T-helper 2 cell treated with Interferon-gamma antibody and Interleukin-4, amounts not matched to agents 100 ng/mL and 5 ng/mL, for 36 hours (primary cell): ENCODE measurements around the gene ACACB. TPM values are rescaled to one million over a fixed set of nuclear protein-coding genes. Genes with fewer than 3 reads are reported as not detected.

Source experiments
- intact Hi-C: fragments of 100-400 bp; cut with micrococcal nuclease; formaldehyde crosslinking; loops from one replicate; pipeline ENCODE4 v1.15.1; 2023
- total RNA-seq: library from RNA; stranded (reverse); gene quantifications from 2 replicates; pipeline ENCODE4 v1.2.3, GENCODE V29; 2022

Gene ACACB
- total RNA-seq, 1 donor from 2014 or later, result 16.0 TPM

DNA sequence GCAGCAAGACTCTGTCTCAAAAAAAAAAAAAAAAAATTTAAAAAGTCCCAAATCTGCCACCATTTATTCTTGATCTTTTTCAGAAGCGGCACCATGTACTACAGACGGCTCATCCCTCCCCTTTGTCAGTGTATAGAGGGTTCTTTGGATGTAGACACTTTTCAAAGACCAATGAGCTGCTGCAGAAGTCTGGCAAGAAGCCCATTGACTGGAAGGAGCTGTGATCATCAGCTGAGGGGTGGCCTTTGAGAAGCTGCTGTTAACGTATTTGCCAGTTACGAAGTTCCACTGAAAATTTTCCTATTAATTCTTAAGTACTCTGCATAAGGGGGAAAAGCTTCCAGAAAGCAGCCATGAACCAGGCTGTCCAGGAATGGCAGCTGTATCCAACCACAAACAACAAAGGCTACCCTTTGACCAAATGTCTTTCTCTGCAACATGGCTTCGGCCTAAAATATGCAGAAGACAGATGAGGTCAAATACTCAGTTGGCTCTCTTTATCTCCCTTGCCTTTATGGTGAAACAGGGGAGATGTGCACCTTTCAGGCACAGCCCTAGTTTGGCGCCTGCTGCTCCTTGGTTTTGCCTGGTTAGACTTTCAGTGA is 6.5 kb upstream of the ACACB start:
- intact Hi-C loops, result loop anchor here (2.0 to 5.0 kb wide), 2 partner anchors 45 to 277 kb away; no protein-coding TSS in a partner anchor

DNA sequence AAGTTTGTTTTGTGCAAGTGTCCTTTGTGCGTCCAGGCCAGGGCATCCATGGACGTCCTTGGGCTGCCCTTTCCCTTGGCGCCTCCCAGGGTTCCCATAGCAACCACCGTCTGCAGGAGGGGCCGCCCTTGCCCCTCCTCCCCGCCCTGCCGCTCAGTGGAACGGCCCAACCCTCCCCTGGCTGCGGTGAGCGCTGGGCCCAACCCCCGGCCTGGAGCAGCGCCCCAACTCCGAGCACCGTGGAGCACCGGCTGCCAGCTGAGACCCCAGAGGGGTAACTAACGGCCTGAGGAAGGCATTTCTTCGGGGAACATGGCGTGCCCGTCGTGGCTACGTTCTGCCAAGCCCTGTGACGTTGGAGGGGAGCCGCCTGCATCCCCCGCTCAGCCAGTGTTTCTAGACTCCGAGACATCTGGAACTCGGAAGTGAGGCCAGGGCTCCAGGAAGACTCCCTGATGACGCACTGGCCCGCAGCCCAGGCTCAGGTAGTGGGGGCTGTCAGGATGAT is 5.3 kb upstream of the ACACB start:
- intact Hi-C loops, result loop anchor here (2.0 to 5.0 kb wide), 2 partner anchors 44 to 276 kb away; no protein-coding TSS in a partner anchor

DNA sequence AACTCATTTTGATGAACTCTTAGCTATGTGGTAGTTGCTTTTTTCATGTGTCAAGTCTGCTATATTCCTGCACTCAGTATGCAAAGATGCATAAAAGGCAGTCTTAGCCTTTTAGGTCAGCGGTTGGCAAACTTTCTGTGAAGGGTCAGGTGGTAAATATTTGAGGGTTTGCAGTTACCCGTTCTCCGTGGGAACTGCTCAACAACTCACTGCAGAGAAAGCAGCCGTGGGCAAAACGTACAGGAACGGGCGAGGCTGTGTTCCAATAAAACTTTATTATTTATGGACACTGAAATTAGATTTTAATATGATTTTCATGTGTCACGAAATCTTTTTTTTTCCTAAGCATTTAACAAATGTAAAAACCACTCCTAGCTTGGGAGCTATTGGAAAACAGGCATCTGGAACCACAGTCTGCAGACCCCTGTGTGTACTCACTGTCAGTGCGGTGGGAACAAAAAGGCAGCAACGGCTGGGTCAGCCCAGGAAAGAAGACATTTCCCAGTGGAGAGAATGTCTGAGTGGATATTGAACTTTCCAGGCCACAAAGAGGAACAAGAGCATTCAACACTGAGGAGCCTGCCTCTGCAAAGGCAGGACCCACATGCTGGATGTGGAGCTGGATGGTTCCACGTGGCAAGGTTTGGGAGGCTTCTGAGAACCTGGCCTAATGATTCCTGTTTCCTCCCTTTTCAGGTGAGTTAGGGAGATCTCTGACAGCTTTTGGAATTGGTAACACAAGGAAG is 3.5 kb upstream of the ACACB start:
- intact Hi-C loops, result loop anchor here (5.0 kb wide), 1 partner anchor 274 kb away; no protein-coding TSS in a partner anchor

DNA sequence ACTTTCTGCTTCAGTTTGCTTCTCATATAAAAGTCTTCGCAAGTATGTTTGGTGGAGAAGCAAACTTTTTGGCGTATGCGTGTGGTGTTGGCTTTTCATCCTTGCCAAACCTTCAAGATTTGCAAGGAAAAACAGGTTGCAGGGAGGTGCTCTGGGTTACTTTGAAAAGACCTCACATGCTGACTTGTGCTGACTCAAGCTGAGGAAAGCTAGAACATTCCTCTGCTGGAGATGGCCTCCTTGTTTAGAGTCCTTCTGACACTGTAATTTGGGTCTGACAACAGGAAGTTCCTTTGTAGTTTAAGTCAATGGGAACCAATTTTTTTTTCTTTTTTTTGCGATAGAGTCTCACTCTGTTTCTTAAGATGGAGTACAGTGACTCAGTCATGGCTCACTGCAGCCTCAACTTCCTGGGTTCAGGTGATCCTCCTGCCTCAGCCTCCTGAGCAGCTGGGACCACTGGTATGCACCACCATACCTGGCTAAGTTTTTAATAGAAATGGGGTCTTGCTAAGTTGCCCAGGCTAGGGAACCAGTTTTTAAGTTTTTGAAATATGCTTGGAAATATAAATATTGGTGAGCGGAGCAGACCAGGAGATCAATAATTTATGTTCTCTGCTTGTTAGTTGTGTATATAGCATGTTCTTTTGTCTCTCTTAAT is 2.6 kb upstream of the ACACB start:
- intact Hi-C loops, result loop anchor here (5.0 kb wide), 1 partner anchor 274 kb away; no protein-coding TSS in a partner anchor

DNA sequence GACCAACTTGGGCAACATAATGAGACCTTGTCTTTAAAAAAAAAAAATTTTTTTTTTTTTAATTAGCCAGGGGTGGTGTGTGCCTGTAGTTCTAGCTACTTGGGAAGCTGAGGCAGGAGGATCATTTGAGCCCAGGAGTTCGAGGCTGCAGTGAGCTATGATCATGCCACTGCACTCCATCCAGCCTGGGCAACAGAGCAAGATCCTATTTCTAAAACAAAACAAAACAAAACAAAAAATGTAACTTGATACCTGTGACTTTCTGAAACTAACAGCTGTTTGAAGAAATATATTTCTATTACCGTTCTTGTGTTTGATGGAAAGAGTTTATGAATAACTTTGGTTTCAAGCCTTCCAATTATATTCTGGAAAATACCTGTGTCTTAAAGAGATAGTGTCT is 1.7 kb upstream of the ACACB start:
- intact Hi-C loops, result loop anchor here (5.0 kb wide), 1 partner anchor 273 kb away; no protein-coding TSS in a partner anchor

DNA sequence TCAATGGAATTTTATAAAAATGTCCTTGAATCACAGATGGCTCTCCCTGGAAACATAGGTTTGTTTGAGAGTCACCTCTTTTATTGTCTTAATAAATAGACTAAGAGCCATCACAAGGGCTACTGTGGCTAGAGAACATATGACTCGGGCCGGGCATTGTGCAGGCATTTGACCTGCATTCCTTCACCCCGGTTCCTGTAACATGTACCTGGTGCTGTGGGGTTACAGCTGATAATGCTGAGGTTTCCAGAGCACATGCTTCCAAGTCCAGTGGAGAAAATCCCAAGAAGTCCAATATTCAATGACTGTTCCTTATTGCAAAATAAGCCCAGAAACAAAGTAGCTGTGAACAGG is 1.0 kb upstream of the ACACB start:
- intact Hi-C loops, result no loop called here

DNA sequence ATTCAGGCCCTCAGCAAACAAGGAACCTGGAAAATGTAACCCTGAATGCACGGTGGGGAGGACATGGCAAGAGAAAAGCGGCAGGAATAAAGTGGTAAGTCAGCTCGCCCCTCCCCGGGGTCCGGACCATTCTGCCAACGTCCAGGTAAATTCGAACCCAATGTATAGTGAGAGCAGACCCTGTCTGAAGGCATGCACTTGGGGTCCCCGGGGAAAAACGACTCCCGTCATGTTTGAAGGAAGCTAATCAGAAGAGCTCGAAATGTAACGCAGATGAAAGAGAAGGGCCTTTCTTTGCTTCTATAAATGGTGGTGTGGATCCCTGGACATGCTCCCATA is 193 bp downstream of the ACACB start:
- intact Hi-C loops, result no loop called here

DNA sequence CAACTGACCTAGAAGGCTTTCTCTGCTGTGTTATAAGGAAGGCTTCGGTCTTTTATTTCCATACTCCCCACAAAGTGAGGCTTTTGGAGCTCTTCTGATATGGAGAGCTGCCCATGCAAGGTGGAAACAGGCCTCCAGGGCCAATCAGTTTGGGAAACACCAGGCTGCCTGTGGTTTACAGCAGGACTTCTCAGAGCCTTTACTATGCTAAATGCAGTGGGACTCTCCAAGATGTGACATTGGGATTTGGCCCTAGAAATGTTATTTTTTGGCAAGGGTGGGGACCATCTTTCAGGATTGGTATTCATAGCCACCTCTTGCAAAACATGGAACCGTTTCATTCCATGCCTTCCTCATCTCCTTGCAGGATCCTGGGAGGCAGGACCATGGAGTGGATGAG is 3.7 kb downstream of the ACACB start:
- intact Hi-C loops, result no loop called here

DNA sequence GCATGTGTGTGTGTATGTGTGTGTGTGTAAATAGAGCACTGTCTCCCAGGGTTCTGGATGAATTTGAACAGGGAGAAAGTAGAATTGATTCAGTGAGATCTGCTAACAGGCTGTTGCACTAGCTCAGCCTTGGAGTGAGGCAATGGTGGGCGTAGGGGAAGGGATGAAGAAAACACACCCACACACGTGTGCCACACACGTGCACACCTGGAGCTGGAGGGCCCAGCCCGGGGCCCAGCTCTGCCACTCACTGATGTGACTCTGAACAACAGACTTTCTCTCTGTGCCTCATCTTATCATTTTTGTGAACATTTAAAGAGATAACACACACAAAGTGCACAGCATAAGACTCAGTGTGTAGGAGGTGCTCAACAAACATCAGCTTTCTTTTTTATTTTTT is 4.2 kb downstream of the ACACB start:
- intact Hi-C loops, result no loop called here

DNA sequence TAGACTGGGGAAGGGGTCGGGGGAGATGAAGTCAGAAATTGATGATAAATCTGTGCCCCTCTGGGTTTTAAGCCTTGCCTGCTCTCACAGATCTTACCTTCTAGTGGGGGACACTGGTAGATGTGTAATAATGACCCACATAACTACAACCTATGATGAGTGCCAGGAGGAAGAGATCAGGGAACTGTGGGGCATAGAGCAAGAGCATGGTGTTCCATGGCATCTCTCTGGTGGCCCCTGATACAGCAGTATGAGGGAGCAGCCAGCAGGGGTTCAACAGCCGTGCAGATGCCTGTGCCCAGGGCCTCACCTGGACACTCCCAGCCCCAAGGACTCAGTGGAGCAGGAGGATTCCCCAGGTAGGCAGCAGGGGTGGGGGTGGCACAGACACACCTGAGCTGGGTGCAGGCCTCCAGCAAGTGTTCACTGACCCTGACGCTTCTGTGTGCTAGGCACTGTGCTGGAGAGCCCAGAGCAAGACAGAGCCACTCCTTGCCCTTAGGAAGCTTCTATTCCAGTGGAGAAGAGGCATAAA is 5.0 kb downstream of the ACACB start:
- intact Hi-C loops, result no loop called here

DNA sequence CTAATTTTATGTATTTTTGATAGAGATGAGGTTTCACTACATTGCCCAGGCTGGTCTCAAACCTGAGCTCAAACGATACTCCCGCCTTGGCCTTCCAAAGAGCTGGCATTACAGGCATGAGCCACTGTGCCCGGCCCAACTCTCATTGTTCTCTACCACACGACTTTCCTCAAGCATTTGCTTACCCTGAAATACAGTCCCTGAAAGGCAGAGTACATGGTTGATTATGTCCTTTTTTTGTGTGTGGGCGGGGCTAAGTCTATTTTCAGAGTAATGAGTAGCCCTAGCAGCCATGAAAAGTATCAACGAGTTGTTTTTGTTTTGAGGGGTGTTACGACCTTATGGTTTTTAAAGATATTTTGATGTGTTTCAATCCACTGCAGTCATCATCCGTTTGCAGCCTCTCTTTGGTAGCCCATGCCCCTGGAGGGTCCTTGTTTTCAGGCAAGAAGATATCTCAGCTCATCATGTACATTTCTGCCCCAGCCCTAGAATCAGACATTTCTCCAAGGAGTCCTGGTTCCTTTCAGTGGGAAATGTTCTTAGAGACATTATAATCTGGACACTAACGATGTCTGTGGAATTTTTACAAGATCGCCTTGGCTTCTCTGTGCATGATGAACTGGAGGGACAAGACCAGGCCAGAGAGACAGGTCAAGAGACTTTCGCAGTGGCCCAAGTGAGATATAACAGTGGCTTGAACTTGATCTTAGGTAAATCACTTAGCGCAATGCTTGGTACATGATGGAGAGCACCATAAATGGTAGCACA is 8.7 kb downstream of the ACACB start:
- intact Hi-C loops, result no loop called here

DNA sequence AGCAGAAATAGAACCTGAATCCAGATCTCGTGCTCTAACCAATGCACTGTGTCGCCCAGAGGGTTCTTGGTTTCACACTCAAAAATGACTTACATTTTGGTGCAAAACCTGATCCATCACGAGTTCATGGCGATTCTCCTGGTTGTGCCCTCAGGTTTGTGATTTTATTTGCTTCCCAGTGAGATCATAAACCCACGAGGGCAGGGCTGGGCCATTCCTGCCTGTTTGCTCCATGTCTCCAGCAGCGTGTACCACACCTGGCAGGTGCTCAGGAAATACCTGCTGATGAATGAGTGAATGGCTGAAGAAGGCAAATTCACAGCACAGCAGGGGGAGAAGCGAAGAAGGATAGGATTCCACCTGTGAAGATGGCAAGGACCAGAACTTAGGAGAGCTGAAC is 9.4 kb downstream of the ACACB start:
- intact Hi-C loops, result no loop called here

DNA sequence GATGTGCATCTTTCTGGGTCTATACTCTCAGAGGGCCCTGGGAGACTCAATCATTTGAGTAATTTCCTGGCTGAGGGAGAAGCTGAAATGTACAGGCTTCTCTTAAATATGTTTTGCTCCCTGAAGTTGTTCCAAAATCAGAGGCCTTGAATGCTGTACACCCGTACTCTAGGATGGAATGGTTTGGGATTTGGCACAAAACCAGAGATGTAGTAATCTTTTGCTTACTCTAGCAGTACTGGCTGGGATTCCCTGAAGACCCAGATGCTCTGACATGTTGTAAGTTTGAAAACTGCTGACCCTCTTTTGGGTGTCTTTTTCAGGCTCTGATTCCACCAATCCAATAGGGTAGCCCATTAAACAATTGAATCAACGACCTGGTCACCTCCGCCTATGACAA is 10.4 kb downstream of the ACACB start:
- intact Hi-C loops, result no loop called here

DNA sequence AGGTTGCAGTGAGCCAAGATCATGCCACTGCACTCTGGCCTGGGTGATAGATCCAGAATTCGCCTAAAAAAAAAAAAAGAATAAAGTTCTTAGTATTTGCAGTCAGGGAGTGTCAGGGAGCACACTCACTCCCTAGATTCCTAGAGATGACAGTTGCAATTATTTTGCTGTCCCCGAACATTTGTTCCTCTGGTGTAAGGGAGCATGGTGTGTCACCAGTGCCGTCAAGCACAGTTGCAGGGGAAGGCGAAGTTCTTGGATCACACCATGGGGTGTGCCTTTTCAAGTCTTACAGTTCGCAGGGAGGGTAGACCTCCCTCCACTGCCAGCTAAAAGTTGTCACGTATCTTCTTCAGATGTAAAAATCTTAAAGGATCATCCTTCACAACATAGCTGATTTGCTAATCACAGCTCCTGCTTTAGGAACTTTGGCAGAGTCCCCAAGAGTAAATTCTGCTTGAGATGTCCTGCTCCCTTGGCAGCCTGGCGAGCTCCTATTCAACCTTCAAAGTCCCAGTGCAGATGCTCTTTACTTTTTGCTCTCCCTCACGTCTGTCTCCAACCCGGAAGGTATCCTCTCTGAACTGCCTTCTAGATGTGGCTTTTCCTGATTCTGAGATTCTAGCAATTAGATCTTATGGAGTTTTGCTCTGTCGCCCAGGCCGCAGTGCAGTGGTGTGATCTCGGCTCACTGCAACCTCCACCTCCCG is 11.3 kb downstream of the ACACB start:
- intact Hi-C loops, result no loop called here

DNA sequence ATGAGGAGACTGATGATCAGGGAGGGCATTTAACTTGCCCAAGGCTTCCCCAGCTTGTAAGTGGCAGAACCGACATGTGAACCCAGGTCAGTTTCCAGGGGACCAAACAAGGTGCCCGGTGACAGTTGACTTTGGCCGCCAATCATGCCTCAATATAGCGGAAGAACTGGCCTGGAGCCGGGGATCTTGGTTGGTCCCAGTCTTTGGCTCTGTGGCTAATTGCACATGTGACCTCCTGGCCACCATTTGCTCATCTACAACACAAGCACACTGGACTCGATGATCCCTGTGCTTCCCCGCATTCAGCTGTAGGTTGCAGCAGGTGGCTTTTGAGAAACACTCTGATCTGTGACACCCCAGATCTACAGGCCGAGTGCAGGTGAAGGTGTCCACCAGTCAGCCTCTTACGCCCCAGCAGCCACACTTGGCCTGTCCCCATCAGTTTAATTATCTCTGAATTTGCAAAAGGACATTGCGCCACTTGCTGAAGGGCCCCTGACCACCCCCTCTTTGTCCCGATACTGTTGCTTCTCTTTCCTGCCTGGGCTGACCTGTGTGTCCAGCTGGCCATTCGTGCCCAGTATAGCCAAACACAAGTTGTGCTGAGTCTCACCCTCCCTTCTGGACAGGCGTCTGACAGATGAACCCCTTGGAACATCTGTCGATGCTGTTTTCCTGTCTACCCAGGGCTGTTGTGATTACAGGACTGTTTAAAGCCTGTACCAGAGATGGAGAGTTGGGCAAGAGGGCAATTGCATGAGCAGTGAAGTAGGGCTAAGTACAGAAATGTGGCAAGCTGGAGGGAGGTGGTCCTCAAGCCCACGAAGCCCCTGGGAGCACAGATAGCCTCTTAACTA is 14.1 kb downstream of the ACACB start:
- intact Hi-C loops, result no loop called here

DNA sequence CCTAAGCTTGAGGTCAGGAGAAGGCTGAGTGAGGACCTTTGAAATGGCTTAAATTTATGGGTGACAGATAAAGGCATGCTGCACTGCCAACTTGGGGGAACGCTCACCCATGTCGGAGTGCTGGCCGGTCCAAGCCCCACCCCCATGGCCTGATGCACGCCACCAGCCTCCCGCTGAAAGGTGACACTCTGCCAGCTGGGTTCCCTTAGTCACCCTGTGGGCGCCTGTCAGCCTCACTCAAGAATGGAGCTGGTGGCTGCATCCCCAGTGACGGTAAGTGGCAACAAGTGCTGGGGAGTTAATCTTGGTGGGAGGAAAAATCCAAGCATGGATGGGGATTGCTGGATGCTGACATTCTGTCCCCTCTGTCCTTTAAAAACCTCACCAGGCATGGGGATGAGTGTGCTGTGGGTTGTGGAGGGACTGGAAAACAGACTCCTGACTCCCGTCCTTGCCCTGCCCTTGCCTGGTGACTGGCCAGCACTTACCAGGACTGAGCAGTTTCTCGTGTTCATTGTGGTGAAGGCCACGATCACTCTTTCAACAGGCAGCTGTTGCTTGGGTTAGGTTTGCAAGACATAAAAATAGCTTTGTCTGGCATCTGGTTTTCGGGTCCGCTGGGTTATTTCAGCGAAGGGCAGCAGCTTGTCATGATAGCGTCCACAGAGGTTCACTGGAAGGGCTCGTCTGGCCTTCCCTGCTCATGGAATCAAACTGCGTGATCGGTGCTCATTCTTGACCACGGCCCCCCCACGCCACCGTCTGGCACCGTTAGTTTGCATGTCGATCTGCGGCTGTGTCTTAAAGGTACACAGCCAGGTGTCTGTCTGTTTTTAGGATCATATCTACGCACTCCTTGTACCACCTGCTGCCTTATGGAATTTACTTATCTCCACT is 15.0 kb downstream of the ACACB start:
- intact Hi-C loops, result no loop called here

DNA sequence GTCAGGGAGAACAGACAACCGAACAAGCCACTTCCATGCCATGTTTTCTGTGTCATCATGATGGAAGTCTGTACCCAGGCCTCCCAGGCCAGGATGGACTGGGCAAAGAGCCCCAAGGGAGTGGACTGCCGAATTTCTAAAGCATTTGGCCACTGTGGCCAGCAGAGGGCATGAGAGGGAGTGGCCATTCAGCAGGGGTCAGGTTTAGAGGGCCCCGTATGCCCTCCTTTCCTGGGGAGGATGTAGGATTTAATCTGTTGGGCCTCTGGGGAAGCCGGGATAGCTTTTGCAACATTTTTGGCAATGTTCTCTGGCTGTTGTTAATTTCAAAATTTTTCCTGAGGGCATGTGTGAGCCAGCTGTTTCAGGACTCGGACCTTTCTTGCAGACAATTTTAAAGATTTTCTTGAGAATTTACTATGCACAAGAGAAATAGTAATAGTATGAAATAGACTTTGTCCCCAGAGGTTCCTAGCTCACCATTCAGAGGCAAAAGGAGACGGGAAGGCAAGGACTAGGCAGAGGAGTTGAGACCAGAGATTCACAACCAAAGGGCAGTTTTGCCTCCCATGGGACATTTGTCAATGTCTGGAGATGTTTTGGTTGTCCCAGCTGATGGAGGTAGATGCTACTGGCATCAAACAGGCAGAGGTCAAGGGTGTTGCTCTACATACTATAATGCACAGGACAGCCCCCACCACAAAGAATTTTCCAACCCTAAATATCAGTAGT is 18.0 kb downstream of the ACACB start:
- intact Hi-C loops, result no loop called here

DNA sequence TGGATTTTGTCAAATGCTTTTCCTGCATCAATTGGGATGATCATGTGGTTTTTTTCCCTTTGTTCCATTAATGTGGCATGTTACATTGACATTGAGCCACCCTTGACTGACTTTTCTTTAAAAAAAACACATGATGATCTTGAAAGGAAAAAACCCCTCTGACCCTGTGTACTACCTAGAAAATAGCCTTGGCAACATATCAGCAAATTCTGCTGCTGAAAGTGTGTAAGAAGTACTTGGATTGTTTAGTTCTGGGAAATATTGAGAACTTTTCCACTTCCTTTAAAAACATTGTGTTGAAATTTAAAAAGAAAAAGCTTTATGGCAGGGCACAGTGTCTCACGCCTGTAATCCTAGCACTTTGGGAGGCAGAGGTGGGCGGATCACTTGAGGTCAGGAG is 20.7 kb downstream of the ACACB start:
- intact Hi-C loops, result no loop called here
